ENCODE data around the gene HSH2D.

HSH2D gene

DNA sequence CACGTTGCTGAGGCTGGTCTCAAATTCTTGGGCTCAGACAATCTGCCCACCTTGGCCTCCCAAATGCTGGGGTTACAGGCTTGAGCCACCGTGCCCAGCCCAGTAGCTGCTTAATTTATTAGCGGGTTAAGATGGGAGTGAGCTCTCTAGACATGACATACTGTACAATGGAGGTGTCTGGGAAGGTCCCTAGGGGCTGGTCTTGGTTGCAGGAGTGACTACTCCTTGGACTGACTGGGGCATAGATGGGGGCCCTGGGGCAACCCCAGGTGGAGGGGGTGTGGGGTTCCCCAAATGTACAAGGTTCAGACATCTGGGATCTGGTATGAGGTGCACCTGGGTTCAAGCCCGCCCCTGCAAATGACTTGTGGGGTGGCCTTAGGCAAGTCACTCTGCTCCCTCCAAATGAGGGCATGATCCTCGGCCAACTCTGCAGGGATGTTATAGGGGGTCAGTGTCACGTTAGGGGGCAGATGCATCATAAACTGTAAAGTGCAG is 17.0 kb downstream of the HSH2D start:
- TF ChIP-seq, protein P1, sequence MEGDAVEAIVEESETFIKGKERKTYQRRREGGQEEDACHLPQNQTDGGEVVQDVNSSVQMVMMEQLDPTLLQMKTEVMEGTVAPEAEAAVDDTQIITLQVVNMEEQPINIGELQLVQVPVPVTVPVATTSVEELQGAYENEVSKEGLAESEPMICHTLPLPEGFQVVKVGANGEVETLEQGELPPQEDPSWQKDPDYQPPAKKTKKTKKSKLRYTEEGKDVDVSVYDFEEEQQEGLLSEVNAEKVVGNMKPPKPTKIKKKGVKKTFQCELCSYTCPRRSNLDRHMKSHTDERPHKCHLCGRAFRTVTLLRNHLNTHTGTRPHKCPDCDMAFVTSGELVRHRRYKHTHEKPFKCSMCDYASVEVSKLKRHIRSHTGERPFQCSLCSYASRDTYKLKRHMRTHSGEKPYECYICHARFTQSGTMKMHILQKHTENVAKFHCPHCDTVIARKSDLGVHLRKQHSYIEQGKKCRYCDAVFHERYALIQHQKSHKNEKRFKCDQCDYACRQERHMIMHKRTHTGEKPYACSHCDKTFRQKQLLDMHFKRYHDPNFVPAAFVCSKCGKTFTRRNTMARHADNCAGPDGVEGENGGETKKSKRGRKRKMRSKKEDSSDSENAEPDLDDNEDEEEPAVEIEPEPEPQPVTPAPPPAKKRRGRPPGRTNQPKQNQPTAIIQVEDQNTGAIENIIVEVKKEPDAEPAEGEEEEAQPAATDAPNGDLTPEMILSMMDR (IDR thresholded peaks at IDR 0.05; ENCODE audit: low read depth, low read length), result no peak

GRCh38 chr19:16160943-16161560 is 17.6 kb downstream of the HSH2D start:
- H3K4me3 ChIP-seq (ENCODE audit: low read depth, low read length), result peak overlapping the region; percentile 29
- TF ChIP-seq, protein P1 (IDR thresholded peaks at IDR 0.05; ENCODE audit: low read depth, low read length), result no peak

More for the DNA sequence above, 17.0 kb downstream of the HSH2D start:
- no peak overlapping the region for H3K4me3 ChIP-seq (ENCODE audit: low read depth, low read length)

GRCh38 chr19:16161840-16162239 is 18.4 kb downstream of the HSH2D start:
- H3K4me3 ChIP-seq (ENCODE audit: low read depth, low read length), result no peak overlapping the region; the same call in 1 of the 2 replicates
- TF ChIP-seq, protein P1 (IDR thresholded peaks at IDR 0.05; ENCODE audit: low read depth, low read length), result no peak

DNA sequence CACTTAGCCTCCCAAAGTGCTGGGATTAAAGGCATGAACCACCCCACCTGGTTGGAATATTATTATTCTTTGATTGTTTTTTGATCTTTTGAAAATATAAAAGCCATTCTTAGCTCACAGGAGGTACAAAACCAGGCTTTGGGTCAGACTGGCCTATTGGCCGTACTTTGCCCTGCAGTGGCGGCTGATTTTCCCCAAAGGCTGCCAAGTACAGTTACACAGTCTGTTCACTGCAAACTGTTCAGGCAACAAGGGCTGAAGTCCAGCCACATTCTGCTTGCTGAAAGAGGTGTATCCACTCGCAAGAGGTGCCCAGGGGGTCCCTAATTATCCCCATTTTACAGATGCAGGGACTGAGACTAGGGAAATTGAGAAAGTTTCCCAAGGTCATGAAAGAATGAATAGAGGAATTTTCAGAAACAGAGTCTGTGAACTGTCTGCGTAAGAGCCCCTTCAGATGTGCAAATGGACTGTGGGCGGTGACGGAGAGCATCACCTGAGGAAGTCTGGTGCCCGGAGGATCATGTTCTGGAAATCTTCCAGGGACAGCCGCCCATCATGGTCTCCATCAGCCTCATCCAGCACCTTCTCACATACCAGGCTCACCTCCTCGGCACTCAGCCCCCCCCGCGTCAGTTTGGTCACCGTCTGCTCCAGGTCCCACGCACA is 20.9 kb downstream of the HSH2D start:
- no peak overlapping the region for H3K4me3 ChIP-seq (ENCODE audit: low read depth, low read length)
- TF ChIP-seq, protein P1 (IDR thresholded peaks at IDR 0.05; ENCODE audit: low read depth, low read length), result no peak

- H3K4me3 ChIP-seq (ENCODE audit: low read depth, low read length), result no peak overlapping the region
- TF ChIP-seq, protein P1 (IDR thresholded peaks at IDR 0.05; ENCODE audit: low read depth, low read length), result no peak
Measured at GRCh38 chr19:16166417-16166816, 22.9 kb downstream of the HSH2D start.

DNA sequence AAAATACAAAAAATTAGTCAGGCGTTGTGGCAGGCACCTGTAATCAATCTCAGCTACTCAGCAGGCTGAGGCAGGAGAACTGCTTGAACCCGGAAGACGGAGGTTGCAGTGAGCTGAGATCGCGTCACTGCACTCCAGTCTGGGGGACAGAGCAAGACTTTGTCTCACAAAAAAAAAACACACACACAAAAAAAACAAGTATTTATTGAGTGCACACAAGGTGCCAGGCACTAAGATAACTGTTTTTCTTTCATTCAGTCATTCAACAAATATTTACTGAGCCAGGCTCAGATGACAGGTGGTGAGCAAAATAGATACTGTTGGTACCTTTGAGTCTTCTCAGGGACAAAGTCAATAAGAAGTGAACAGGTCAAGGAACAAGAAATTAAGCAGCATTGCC is 23.6 kb downstream of the HSH2D start:
- no peak overlapping the region for H3K4me3 ChIP-seq (ENCODE audit: low read depth, low read length)
- TF ChIP-seq, protein P1 (IDR thresholded peaks at IDR 0.05; ENCODE audit: low read depth, low read length), result no peak

DNA sequence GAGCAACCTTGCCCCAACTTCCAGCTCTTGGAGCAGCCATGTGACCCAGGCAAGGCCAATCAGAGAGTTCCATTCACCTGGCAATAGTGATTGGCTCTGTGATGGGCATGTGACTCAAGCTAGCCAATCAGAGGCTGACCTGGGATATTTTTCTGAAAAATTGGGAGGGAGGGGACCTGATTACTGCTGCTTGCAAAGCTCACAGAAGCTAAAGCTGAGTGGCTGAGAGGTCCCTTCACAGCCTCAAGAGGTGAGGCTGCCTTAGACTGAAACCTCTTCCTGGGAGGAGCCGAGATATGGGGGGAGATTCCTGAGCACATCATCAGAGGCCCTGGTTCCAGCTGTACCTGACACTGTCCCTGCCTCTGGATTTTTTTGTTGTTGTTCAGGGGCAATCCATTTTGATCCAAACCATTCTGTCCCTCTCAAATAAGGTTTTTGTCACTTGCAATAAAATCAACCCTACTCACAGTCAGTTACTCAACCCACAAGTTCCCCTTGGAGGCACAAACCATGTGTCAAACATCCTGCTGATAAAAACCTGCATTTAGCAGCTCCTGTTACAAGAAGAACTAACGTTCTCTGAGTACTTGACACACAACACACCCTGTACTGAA is 25.1 kb downstream of the HSH2D start:
- no peak overlapping the region for H3K4me3 ChIP-seq (ENCODE audit: low read depth, low read length)
- TF ChIP-seq, protein P1 (IDR thresholded peaks at IDR 0.05; ENCODE audit: low read depth, low read length), result no peak
